WTC11 (cell line): ENCODE results near the gene DAD1. TPM values are rescaled to one million over a fixed set of nuclear protein-coding genes. Genes with fewer than 3 reads are reported as not detected.
"Not testable (repeated sequence)": the region's sequence is repeated elsewhere in the genome, so short reads cannot be mapped to it uniquely, and the experiment has no call there.

Source experiments
- ATAC-seq: fragments of 200-7000 bp; cut with Tn5 transposase; 2 replicates; pipeline ENCODE4 v1.10.0; 2021; ENCODE audit warnings: mild to moderate bottlenecking, moderate library complexity
- CTCF ChIA-PET: fragments of 300-600 bp; sonication (Branson Sonifier 250); formaldehyde crosslinking; loops from one replicate; lab custom pipeline; 2021; ENCODE audit warnings: antibody characterized with exemption; lab: Charles Lee
- POLR2A ChIA-PET: fragments of 350-600 bp; sonication (Branson Sonifier 250); formaldehyde crosslinking; loops from one replicate; lab custom pipeline; 2021; ENCODE audit warnings: antibody characterized with exemption; lab: Charles Lee
- DNase-seq: peaks from one replicate; pipeline ENCODE4 v3.0.0; 2021; ENCODE audit warnings: low spot score
- H3K27ac Mint-ChIP-seq: 2 replicates; pipeline ENCODE4 v1.8.0; 2021; ENCODE audit warnings: mixed read lengths
- H3K27me3 Mint-ChIP-seq: 2 replicates; pipeline ENCODE4 v1.8.0; 2021; ENCODE audit warnings: low read depth, mild to moderate bottlenecking, moderate library complexity, mixed read lengths
- H3K36me3 Mint-ChIP-seq: 2 replicates; pipeline ENCODE4 v1.8.0; 2021; ENCODE audit warnings: mixed read lengths
- H3K4me1 Mint-ChIP-seq: 2 replicates; pipeline ENCODE4 v1.8.0; 2022; ENCODE audit warnings: mixed read lengths
- H3K4me3 Mint-ChIP-seq: 2 replicates; pipeline ENCODE4 v1.8.0; 2021; ENCODE audit warnings: mild to moderate bottlenecking, moderate library complexity, mixed read lengths
- H3K9me3 Mint-ChIP-seq: 2 replicates; pipeline ENCODE4 v1.8.0; 2021; ENCODE audit warnings: mixed read lengths
- GABPB1 ChIP-seq: sonication (generic); formaldehyde crosslinking; IDR thresholded peaks from 2 replicates; pipeline ENCODE4 v1.8.1; 2023; ENCODE audit warnings: mild to moderate bottlenecking, missing genetic modification reagents
- GTF2I ChIP-seq: fragments of 250-450 bp; sonication (Bioruptor Pico); conservative IDR thresholded peaks from 2 replicates; pipeline ENCODE4 v1.4.0; 2021; ENCODE audit warnings: mild to moderate bottlenecking
- NR1H2 ChIP-seq: sonication (generic); formaldehyde crosslinking; IDR thresholded peaks from 2 replicates; pipeline ENCODE4 v1.9.0; 2021; ENCODE audit warnings: mild to moderate bottlenecking, moderate library complexity, missing genetic modification reagents
- NR3C1 ChIP-seq: sonication (generic); formaldehyde crosslinking; conservative IDR thresholded peaks from 2 replicates; pipeline ENCODE4 v1.8.1; 2023; ENCODE audit warnings: low read depth, mild to moderate bottlenecking, missing genetic modification reagents
- RELA ChIP-seq: sonication (generic); formaldehyde crosslinking; IDR thresholded peaks from 2 replicates; pipeline ENCODE4 v1.8.1; 2022; ENCODE audit warnings: missing genetic modification reagents, mild to moderate bottlenecking, borderline replicate concordance
- SP1 ChIP-seq: sonication (generic); formaldehyde crosslinking; conservative IDR thresholded peaks from 2 replicates; pipeline ENCODE4 v1.8.1; 2022; ENCODE audit warnings: missing genetic modification reagents
- TEAD4 ChIP-seq: sonication (generic); formaldehyde crosslinking; IDR thresholded peaks from 2 replicates; pipeline ENCODE4 v1.8.0; 2022; ENCODE audit warnings: mild to moderate bottlenecking, missing genetic modification reagents
- ZNF416 ChIP-seq: fragments of 250-450 bp; sonication (Bioruptor Pico); IDR thresholded peaks from 2 replicates; pipeline ENCODE4 v1.9.0; 2021; ENCODE audit warnings: mild to moderate bottlenecking, inconsistent platforms
- ZNF671 ChIP-seq: fragments of 250-450 bp; sonication (Bioruptor Pico); IDR thresholded peaks from 2 replicates; pipeline ENCODE4 v1.8.0; 2021; ENCODE audit warnings: mild to moderate bottlenecking
- total RNA-seq: library from RNA; stranded (reverse); gene quantifications from 3 replicates; pipeline ENCODE4 v1.2.3, GENCODE V29; 2021
- TF ChIP-seq, protein P1 (sequence below): sonication (generic); formaldehyde crosslinking; conservative IDR thresholded peaks from 2 replicates; pipeline ENCODE4 v1.8.1; 2022; ENCODE audit warnings: mild to moderate bottlenecking, missing genetic modification reagents
- TF ChIP-seq, protein P2 (sequence below): sonication (generic); formaldehyde crosslinking; IDR thresholded peaks from 2 replicates; pipeline ENCODE4 v1.8.1; 2023; ENCODE audit warnings: mild to moderate bottlenecking, missing genetic modification reagents
- TF ChIP-seq, protein P3 (sequence below): sonication (generic); formaldehyde crosslinking; IDR thresholded peaks from 2 replicates; pipeline ENCODE4 v1.8.0; 2023; ENCODE audit warnings: mild to moderate bottlenecking, missing genetic modification reagents
- TF ChIP-seq, protein P4 (sequence below): sonication (generic); formaldehyde crosslinking; IDR thresholded peaks from 2 replicates; pipeline ENCODE4 v1.8.1; 2022; ENCODE audit warnings: low read depth, missing genetic modification reagents, borderline replicate concordance
- TF ChIP-seq, protein P5 (sequence below): sonication (generic); formaldehyde crosslinking; IDR thresholded peaks from 2 replicates; pipeline ENCODE4 v1.8.0; 2022; ENCODE audit warnings: mild to moderate bottlenecking, missing genetic modification reagents
- TF ChIP-seq, protein P6 (sequence below): fragments of 250-450 bp; sonication (Bioruptor Pico); IDR thresholded peaks from 2 replicates; pipeline ENCODE4 v1.9.0; 2021; ENCODE audit warnings: mild to moderate bottlenecking
- TF ChIP-seq, protein P7 (sequence below): fragments of 250-450 bp; sonication (Bioruptor Pico); IDR thresholded peaks from 2 replicates; pipeline ENCODE4 v2.1.2; 2022; ENCODE audit warnings: mild to moderate bottlenecking, moderate library complexity
- TF ChIP-seq, protein P8 (sequence below): fragments of 250-450 bp; sonication (Bioruptor Pico); IDR thresholded peaks from 2 replicates; pipeline ENCODE4 v1.9.0; 2021; ENCODE audit warnings: mild to moderate bottlenecking

Gene DAD1
- total RNA-seq, 1 experiment from 2014 or later, result 125 TPM

DNA sequence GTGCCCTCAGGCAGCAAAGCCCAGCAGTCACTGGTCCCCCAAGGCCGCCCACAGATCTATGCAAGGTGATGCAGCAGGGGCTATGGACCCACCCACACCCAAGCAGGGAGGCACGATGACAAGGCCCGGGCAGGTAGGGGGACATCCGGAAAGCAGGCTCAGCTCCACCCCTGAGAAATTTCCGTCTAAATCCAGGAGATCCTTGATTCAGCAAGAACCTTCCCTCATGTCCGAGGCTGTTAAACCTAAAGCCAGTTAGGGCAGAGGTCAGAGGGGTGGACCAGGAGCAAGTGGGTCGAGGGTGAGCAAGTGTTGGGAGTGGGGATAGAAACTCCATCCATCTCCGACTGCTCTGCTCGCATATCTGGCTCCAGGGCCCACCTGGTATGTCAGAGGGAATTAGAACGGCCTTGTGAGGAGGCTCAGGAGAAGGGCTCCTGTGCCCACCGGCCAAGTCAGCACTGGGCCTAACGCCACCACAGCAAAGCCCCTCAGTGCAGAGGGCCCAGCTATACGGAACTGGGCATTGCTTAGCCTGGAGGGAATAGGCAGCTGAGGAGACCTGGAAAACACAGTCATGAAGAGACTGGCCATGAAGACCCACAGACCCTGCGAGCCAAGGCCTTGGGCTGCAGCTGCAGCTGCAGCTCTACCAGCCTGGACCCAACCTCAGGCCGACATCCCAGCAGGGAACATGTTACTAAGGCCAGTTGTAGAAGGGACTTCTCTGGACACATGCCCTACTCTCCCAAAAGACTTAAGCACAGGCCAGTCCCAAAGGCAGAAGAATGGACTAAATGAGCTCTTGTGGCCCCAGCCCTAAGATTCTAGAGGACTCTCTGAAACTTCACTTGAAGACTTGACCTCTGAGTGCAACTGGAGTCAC is 34.3 kb downstream of the DAD1 start:
- no peak overlapping the region for H3K27ac Mint-ChIP-seq
- no peak for ATAC-seq
- no peaks in the 10 kb centered on the region for H3K36me3 Mint-ChIP-seq
- no peaks in the 10 kb centered on the region for H3K9me3 Mint-ChIP-seq
- H3K27me3 Mint-ChIP-seq, result no peaks in the 10 kb centered on the region
- POLR2A ChIA-PET, result no interaction called here
- TF ChIP-seq, protein P1, sequence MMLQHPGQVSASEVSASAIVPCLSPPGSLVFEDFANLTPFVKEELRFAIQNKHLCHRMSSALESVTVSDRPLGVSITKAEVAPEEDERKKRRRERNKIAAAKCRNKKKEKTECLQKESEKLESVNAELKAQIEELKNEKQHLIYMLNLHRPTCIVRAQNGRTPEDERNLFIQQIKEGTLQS (CRISPR knock-in tag), result no peak
- no peak for TF ChIP-seq SP1 (CRISPR knock-in tag)
- TF ChIP-seq, protein P2, sequence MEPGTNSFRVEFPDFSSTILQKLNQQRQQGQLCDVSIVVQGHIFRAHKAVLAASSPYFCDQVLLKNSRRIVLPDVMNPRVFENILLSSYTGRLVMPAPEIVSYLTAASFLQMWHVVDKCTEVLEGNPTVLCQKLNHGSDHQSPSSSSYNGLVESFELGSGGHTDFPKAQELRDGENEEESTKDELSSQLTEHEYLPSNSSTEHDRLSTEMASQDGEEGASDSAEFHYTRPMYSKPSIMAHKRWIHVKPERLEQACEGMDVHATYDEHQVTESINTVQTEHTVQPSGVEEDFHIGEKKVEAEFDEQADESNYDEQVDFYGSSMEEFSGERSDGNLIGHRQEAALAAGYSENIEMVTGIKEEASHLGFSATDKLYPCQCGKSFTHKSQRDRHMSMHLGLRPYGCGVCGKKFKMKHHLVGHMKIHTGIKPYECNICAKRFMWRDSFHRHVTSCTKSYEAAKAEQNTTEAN, result no peak
- TF ChIP-seq RELA (CRISPR knock-in tag), result no peak
- TF ChIP-seq, protein P3, sequence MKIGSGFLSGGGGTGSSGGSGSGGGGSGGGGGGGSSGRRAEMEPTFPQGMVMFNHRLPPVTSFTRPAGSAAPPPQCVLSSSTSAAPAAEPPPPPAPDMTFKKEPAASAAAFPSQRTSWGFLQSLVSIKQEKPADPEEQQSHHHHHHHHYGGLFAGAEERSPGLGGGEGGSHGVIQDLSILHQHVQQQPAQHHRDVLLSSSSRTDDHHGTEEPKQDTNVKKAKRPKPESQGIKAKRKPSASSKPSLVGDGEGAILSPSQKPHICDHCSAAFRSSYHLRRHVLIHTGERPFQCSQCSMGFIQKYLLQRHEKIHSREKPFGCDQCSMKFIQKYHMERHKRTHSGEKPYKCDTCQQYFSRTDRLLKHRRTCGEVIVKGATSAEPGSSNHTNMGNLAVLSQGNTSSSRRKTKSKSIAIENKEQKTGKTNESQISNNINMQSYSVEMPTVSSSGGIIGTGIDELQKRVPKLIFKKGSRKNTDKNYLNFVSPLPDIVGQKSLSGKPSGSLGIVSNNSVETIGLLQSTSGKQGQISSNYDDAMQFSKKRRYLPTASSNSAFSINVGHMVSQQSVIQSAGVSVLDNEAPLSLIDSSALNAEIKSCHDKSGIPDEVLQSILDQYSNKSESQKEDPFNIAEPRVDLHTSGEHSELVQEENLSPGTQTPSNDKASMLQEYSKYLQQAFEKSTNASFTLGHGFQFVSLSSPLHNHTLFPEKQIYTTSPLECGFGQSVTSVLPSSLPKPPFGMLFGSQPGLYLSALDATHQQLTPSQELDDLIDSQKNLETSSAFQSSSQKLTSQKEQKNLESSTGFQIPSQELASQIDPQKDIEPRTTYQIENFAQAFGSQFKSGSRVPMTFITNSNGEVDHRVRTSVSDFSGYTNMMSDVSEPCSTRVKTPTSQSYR (CRISPR knock-in tag), result no peak
- no peak for TF ChIP-seq GABPB1 (CRISPR knock-in tag)
- TF ChIP-seq ZNF416 (CRISPR knock-in tag), result no peak
- TF ChIP-seq, protein P4, sequence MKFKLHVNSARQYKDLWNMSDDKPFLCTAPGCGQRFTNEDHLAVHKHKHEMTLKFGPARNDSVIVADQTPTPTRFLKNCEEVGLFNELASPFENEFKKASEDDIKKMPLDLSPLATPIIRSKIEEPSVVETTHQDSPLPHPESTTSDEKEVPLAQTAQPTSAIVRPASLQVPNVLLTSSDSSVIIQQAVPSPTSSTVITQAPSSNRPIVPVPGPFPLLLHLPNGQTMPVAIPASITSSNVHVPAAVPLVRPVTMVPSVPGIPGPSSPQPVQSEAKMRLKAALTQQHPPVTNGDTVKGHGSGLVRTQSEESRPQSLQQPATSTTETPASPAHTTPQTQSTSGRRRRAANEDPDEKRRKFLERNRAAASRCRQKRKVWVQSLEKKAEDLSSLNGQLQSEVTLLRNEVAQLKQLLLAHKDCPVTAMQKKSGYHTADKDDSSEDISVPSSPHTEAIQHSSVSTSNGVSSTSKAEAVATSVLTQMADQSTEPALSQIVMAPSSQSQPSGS (CRISPR knock-in tag), result no peak
- TF ChIP-seq NR1H2 (CRISPR knock-in tag), result no peak
- TF ChIP-seq, all 79 proteins: peak for 0
- no peak overlapping the region for H3K4me3 Mint-ChIP-seq
- CTCF ChIA-PET, result interaction anchor here (3.2 kb wide), 1 partner anchor 16 kb away, joined by 38 read pairs; no protein-coding TSS in a partner anchor
- DNase-seq, result no peak
- H3K4me1 Mint-ChIP-seq, result peaks cover 60% of the 10 kb centered on the region

DNA sequence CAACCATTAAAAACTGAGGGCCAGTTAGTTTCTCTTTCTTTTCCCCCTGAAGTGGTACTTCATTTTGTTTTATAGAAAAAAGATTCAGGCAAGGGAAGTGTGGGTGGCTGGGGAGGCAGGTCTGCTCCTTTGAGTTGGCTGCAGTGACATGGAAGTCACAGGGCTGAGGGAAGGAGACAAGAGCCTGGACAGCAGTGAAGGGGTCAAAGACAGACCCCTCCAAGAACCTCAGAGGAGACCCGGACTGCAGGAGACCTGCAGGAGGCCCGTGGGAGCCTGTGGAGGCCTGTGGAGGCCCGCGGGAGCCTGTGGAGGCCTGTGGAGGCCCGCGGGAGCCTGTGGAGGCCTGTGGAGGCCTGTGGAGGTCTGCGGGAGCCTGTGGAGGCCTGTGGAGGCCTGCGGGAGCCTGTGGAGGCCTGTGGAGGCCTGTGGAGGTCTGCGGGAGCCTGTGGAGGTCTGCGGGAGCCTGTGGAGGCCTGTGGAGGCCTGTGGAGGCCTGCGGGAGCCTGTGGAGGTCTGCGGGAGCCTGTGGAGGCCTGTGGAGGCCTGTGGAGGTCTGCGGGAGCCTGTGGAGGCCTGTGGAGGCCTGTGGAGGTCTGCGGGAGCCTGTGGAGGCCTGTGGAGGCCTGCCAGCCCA is 35.0 kb downstream of the DAD1 start:
- H3K4me3 Mint-ChIP-seq, POLR2A ChIA-PET, DNase-seq, ATAC-seq, H3K36me3 Mint-ChIP-seq, H3K9me3 Mint-ChIP-seq, H3K27me3 Mint-ChIP-seq, H3K27ac Mint-ChIP-seq: not testable (repeated sequence)
- CTCF ChIA-PET, result interaction anchor here (1.3 kb wide), 1 partner anchor 212 kb away, joined by 4 read pairs; the partner anchor contains the start of gene OXA1L
- peaks cover 58% of the 10 kb centered on the region for H3K4me1 Mint-ChIP-seq

DNA sequence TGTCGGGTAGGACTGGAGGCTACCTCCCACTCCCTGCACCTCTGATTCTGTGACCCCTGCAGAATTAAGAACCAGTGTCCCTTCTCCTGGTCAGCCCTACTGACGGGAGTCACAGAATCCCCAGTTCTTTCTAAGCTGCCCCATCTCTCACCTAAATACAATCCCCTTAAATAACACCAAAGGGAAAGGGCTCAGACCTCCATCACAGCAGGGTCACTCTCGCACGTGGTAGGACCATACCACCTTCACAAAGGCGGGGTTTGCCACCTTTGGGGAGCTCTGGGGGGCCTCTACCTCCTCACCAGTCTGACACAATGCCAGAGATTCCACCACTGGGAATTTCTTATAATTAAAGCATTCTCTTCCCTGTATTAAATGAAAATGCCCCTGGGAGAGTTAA is 35.6 kb downstream of the DAD1 start:
- no peak for DNase-seq
- H3K27ac Mint-ChIP-seq, result no peak overlapping the region
- H3K4me3 Mint-ChIP-seq, result no peak overlapping the region
- CTCF ChIA-PET, result interaction anchor here (1.1 to 1.3 kb wide), 3 partner anchors 49 to 353 kb away, joined by 3 to 4 read pairs (median 4); partner anchors contain the start of gene OXA1L
- H3K27me3 Mint-ChIP-seq, result no peaks in the 10 kb centered on the region
- ATAC-seq, result no peak
- no peaks in the 10 kb centered on the region for H3K36me3 Mint-ChIP-seq
- POLR2A ChIA-PET, result no interaction called here
- H3K9me3 Mint-ChIP-seq, result no peaks in the 10 kb centered on the region
- H3K4me1 Mint-ChIP-seq, result peaks cover 53% of the 10 kb centered on the region
- TF ChIP-seq NR3C1 (no peak), TEAD4 (CRISPR knock-in tag) (no peak), GTF2I (CRISPR knock-in tag) (no peak), ZNF671 (CRISPR knock-in tag) (no peak)
- TF ChIP-seq, protein P5, sequence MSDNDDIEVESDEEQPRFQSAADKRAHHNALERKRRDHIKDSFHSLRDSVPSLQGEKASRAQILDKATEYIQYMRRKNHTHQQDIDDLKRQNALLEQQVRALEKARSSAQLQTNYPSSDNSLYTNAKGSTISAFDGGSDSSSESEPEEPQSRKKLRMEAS, result no peak
- TF ChIP-seq, protein P6, sequence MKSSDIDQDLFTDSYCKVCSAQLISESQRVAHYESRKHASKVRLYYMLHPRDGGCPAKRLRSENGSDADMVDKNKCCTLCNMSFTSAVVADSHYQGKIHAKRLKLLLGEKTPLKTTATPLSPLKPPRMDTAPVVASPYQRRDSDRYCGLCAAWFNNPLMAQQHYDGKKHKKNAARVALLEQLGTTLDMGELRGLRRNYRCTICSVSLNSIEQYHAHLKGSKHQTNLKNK (CRISPR knock-in tag), result no peak
- TF ChIP-seq, protein P7, sequence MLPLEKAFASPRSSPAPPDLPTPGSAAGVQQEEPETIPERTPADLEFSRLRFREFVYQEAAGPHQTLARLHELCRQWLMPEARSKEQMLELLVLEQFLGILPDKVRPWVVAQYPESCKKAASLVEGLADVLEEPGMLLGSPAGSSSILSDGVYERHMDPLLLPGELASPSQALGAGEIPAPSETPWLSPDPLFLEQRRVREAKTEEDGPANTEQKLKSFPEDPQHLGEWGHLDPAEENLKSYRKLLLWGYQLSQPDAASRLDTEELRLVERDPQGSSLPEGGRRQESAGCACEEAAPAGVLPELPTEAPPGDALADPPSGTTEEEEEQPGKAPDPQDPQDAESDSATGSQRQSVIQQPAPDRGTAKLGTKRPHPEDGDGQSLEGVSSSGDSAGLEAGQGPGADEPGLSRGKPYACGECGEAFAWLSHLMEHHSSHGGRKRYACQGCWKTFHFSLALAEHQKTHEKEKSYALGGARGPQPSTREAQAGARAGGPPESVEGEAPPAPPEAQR (CRISPR knock-in tag), result no peak
- TF ChIP-seq, protein P8, sequence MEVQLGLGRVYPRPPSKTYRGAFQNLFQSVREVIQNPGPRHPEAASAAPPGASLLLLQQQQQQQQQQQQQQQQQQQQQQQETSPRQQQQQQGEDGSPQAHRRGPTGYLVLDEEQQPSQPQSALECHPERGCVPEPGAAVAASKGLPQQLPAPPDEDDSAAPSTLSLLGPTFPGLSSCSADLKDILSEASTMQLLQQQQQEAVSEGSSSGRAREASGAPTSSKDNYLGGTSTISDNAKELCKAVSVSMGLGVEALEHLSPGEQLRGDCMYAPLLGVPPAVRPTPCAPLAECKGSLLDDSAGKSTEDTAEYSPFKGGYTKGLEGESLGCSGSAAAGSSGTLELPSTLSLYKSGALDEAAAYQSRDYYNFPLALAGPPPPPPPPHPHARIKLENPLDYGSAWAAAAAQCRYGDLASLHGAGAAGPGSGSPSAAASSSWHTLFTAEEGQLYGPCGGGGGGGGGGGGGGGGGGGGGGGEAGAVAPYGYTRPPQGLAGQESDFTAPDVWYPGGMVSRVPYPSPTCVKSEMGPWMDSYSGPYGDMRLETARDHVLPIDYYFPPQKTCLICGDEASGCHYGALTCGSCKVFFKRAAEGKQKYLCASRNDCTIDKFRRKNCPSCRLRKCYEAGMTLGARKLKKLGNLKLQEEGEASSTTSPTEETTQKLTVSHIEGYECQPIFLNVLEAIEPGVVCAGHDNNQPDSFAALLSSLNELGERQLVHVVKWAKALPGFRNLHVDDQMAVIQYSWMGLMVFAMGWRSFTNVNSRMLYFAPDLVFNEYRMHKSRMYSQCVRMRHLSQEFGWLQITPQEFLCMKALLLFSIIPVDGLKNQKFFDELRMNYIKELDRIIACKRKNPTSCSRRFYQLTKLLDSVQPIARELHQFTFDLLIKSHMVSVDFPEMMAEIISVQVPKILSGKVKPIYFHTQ, result no peak
